HEK293 (cell line): ENCODE results near the gene SEMG1.

Experiments
- CTCF ChIA-PET: fragments of 350-600 bp; formaldehyde crosslinking; extraction: SDS; loops from one replicate; lab custom pipeline; 2021; ENCODE audit warnings: antibody characterized with exemption; lab: Yijun Ruan, JAX
- POLR2A ChIA-PET: fragments of 300-600 bp; formaldehyde crosslinking; extraction: SDS; loops from one replicate; lab custom pipeline; 2020; ENCODE audit warnings: antibody characterized with exemption, inconsistent platforms; lab: Yijun Ruan, JAX
- H3K27ac ChIP-seq: fragments of 200-500 bp; sonication (Bioruptor generic); 2 replicates; pipeline ENCODE4 v1.5.1; 2014; ENCODE audit warnings: low read depth, low read length, control low read depth, inconsistent platforms; ENCODE audit errors: extremely low read depth
- H3K36me3 ChIP-seq, 2 experiments: fragments of 200-500 bp in 1 of 2; sonication (Bioruptor generic) in 1 of 2; 1 replicate in 1 of 2; 2 replicates in 1 of 2; pipeline ENCODE4 v1.5.1; 2014 to 2017; ENCODE audit warnings: inconsistent platforms in 2 of 2, low read length in 2 of 2; ENCODE audit not compliant: control insufficient read depth in 2 of 2, insufficient read depth in 1 of 2
- H3K4me1 ChIP-seq: fragments of 200-500 bp; sonication (Bioruptor generic); 2 replicates; pipeline ENCODE4 v1.5.1; 2014; ENCODE audit warnings: mild to moderate bottlenecking, low read length, inconsistent platforms; ENCODE audit not compliant: control insufficient read depth, insufficient read depth
- H3K4me3 ChIP-seq: 2 replicates; pipeline ENCODE4 v1.5.1; 2011; ENCODE audit warnings: low read depth, mild to moderate bottlenecking, control low read depth, low read length, moderate library complexity
- H3K9me3 ChIP-seq: fragments of 200-500 bp; sonication (Bioruptor generic); 2 replicates; pipeline ENCODE4 v1.5.1; 2014; ENCODE audit warnings: low read depth, low read length, inconsistent platforms; ENCODE audit not compliant: control insufficient read depth, insufficient read depth
- ELK4 ChIP-seq: IDR thresholded peaks from 2 replicates; pipeline ENCODE4 v1.6.1; 2011; ENCODE audit warnings: mild to moderate bottlenecking, low read depth, low read length, borderline replicate concordance
- GFI1B ChIP-seq: fragments of 450-650 bp; formaldehyde crosslinking; IDR thresholded peaks from 2 replicates; pipeline ENCODE4 v1.5.1; 2016; ENCODE audit warnings: missing biosample characterization, missing genetic modification characterization
- PATZ1 ChIP-seq: fragments of 450-650 bp; formaldehyde crosslinking; IDR thresholded peaks from 2 replicates; pipeline ENCODE4 v1.5.1; 2016; ENCODE audit warnings: missing biosample characterization, missing genetic modification characterization
- PRDM6 ChIP-seq: fragments of 450-650 bp; formaldehyde crosslinking; IDR thresholded peaks from 2 replicates; pipeline ENCODE4 v1.5.1; 2017; ENCODE audit warnings: missing biosample characterization, missing genetic modification characterization
- YY1 ChIP-seq: fragments of 450-650 bp; formaldehyde crosslinking; IDR thresholded peaks from 2 replicates; pipeline ENCODE4 v1.5.1; 2018; ENCODE audit warnings: missing biosample characterization, missing genetic modification characterization
- ZBTB26 ChIP-seq: fragments of 450-650 bp; formaldehyde crosslinking; optimal IDR thresholded peaks from 2 replicates; pipeline ENCODE3; 2016; ENCODE audit warnings: missing biosample characterization, mild to moderate bottlenecking, missing genetic modification characterization
- ZFHX2 ChIP-seq: fragments of 450-650 bp; formaldehyde crosslinking; conservative IDR thresholded peaks from 2 replicates; pipeline ENCODE4 v1.5.1; 2016; ENCODE audit warnings: missing biosample characterization, missing genetic modification characterization
- ZNF18 ChIP-seq: fragments of 450-650 bp; formaldehyde crosslinking; IDR thresholded peaks from 2 replicates; pipeline ENCODE4 v1.5.1; 2016; ENCODE audit warnings: missing biosample characterization, missing genetic modification characterization
- ZNF311 ChIP-seq: fragments of 450-650 bp; formaldehyde crosslinking; IDR thresholded peaks from 2 replicates; pipeline ENCODE4 v1.5.1; 2017; ENCODE audit warnings: missing biosample characterization, missing genetic modification characterization, borderline replicate concordance
- ZNF335 ChIP-seq: fragments of 450-650 bp; formaldehyde crosslinking; conservative IDR thresholded peaks from 2 replicates; pipeline ENCODE4 v1.5.1; 2016; ENCODE audit warnings: missing biosample characterization, missing genetic modification characterization
- ZNF404 ChIP-seq: fragments of 450-650 bp; formaldehyde crosslinking; IDR thresholded peaks from 2 replicates; pipeline ENCODE4 v1.5.1; 2017; ENCODE audit warnings: missing biosample characterization, missing genetic modification characterization
- ZNF501 ChIP-seq: fragments of 450-650 bp; formaldehyde crosslinking; IDR thresholded peaks from 2 replicates; pipeline ENCODE4 v1.5.1; 2016; ENCODE audit warnings: missing biosample characterization, missing genetic modification characterization
- ZNF530 ChIP-seq: fragments of 450-650 bp; formaldehyde crosslinking; IDR thresholded peaks from 2 replicates; pipeline ENCODE4 v1.5.1; 2016; ENCODE audit warnings: low read depth, missing biosample characterization, missing genetic modification characterization
- ZNF561 ChIP-seq: fragments of 450-650 bp; IDR thresholded peaks from 2 replicates; pipeline ENCODE4 v1.5.1; 2018; ENCODE audit warnings: missing biosample characterization, missing genetic modification characterization, borderline replicate concordance
- ZNF571 ChIP-seq: fragments of 450-650 bp; formaldehyde crosslinking; IDR thresholded peaks from 2 replicates; pipeline ENCODE4 v1.5.0; 2017; ENCODE audit warnings: missing biosample characterization, missing genetic modification characterization
- ZNF629 ChIP-seq: fragments of 450-650 bp; formaldehyde crosslinking; IDR thresholded peaks from 2 replicates; pipeline ENCODE4 v1.5.1; 2017; ENCODE audit warnings: missing biosample characterization, missing genetic modification characterization
- ZNF645 ChIP-seq: fragments of 450-650 bp; formaldehyde crosslinking; IDR thresholded peaks from 2 replicates; pipeline ENCODE4; 2016; ENCODE audit warnings: missing biosample characterization, missing genetic modification characterization
- ZNF658 ChIP-seq: fragments of 450-650 bp; formaldehyde crosslinking; IDR thresholded peaks from 2 replicates; pipeline ENCODE4; 2016; ENCODE audit warnings: missing biosample characterization, missing genetic modification characterization
- ZNF792 ChIP-seq: fragments of 450-650 bp; formaldehyde crosslinking; IDR thresholded peaks from 2 replicates; pipeline ENCODE4 v1.5.1; 2016; ENCODE audit warnings: missing biosample characterization, missing genetic modification characterization
- ZNF843 ChIP-seq: fragments of 450-650 bp; formaldehyde crosslinking; IDR thresholded peaks from 2 replicates; pipeline ENCODE4 v1.5.1; 2016; ENCODE audit warnings: missing biosample characterization, missing genetic modification characterization
- ZSCAN18 ChIP-seq: fragments of 450-650 bp; formaldehyde crosslinking; IDR thresholded peaks from 2 replicates; pipeline ENCODE4 v1.5.1; 2016; ENCODE audit warnings: missing biosample characterization, missing genetic modification characterization

The SEMG1 gene

GRCh38 chr20:45181639-45182038 is 25.2 kb upstream of the SEMG1 start:
- TF ChIP-seq ZBTB26 (tag by site-specific recombination), result no peak
- no peak for TF ChIP-seq ZNF18 (tag by site-specific recombination)
- peak; percentile 72 for TF ChIP-seq ZNF335 (tag by site-specific recombination)
- Histone ChIP-seq H3K4me3 (no peak overlapping the region), H3K27ac (no peak overlapping the region), H3K9me3 (no peaks in the 10 kb centered on the region), H3K36me3 (no peaks in the 10 kb centered on the region), H3K4me1 (no peaks in the 10 kb centered on the region)
- ChIA-PET CTCF (interaction anchor here (1.0 kb wide), 2 partner anchors 9 to 86 kb away, joined by 3 read pairs; no protein-coding TSS in a partner anchor), POLR2A (interaction anchor here (0.5 kb wide), 1 partner anchor 272 kb away, joined by 3 read pairs; no protein-coding TSS in a partner anchor)

GRCh38 chr20:45183084-45183483 is 23.7 kb upstream of the SEMG1 start:
- ChIA-PET CTCF (interaction anchor here (1.2 kb wide), 1 partner anchor 44 kb away, joined by 4 read pairs; no protein-coding TSS in a partner anchor), POLR2A (no interaction called here)
- Histone ChIP-seq H3K4me3 (no peak overlapping the region), H3K36me3 (no peaks in the 10 kb centered on the region), H3K9me3 (no peaks in the 10 kb centered on the region), H3K4me1 (no peaks in the 10 kb centered on the region), H3K27ac (no peak overlapping the region)
- TF ChIP-seq PATZ1 (tag by site-specific recombination) (no peak), PRDM6 (tag by site-specific recombination) (no peak), ELK4 (no peak), ZNF311 (tag by site-specific recombination) (no peak), ZNF843 (tag by site-specific recombination) (no peak), ZNF629 (tag by site-specific recombination) (no peak), ZNF530 (tag by site-specific recombination) (no peak), ZNF404 (tag by site-specific recombination) (no peak), ZNF561 (no peak), GFI1B (tag by site-specific recombination) (no peak), ZNF501 (tag by site-specific recombination) (no peak), ZNF645 (tag by site-specific recombination) (no peak), ZNF571 (tag by site-specific recombination) (no peak), YY1 (no peak), ZNF792 (tag by site-specific recombination) (no peak), ZSCAN18 (tag by site-specific recombination) (no peak), ZNF658 (tag by site-specific recombination) (no peak), ZFHX2 (tag by site-specific recombination) (no peak)
